GM13976 (cell line): ENCODE data around the gene ARHGEF16.

ENCODE experiments used
- DNase-seq: peaks from one replicate; pipeline ENCODE4 v3.0.0; 2012; ENCODE audit warnings: low spot score
- in situ Hi-C: fragments of 300-500 bp; cut with MboI; formaldehyde crosslinking; loops from one replicate; pipeline ENCODE4 v1.12.0; 2022; ENCODE audit warnings: low sequenced_read_pairs, mixed read lengths, inconsistent platforms; ENCODE audit not compliant: unreplicated experiment
- TF ChIP-seq, protein P1 (sequence below): IDR thresholded peaks from 2 replicates; pipeline ENCODE4 v1.5.1; 2012; ENCODE audit warnings: borderline replicate concordance, mild to moderate bottlenecking; ENCODE audit not compliant: insufficient read depth; ENCODE audit errors: extremely low read depth, missing control alignments, control extremely low read depth

Gene ARHGEF16

GRCh38 chr1:3415260-3416090, 39.0 kb upstream of the ARHGEF16 start:
- in situ Hi-C loops = no loop called here
- DNase-seq = no peak
- TF ChIP-seq, protein P1, sequence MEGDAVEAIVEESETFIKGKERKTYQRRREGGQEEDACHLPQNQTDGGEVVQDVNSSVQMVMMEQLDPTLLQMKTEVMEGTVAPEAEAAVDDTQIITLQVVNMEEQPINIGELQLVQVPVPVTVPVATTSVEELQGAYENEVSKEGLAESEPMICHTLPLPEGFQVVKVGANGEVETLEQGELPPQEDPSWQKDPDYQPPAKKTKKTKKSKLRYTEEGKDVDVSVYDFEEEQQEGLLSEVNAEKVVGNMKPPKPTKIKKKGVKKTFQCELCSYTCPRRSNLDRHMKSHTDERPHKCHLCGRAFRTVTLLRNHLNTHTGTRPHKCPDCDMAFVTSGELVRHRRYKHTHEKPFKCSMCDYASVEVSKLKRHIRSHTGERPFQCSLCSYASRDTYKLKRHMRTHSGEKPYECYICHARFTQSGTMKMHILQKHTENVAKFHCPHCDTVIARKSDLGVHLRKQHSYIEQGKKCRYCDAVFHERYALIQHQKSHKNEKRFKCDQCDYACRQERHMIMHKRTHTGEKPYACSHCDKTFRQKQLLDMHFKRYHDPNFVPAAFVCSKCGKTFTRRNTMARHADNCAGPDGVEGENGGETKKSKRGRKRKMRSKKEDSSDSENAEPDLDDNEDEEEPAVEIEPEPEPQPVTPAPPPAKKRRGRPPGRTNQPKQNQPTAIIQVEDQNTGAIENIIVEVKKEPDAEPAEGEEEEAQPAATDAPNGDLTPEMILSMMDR = no peak

DNA sequence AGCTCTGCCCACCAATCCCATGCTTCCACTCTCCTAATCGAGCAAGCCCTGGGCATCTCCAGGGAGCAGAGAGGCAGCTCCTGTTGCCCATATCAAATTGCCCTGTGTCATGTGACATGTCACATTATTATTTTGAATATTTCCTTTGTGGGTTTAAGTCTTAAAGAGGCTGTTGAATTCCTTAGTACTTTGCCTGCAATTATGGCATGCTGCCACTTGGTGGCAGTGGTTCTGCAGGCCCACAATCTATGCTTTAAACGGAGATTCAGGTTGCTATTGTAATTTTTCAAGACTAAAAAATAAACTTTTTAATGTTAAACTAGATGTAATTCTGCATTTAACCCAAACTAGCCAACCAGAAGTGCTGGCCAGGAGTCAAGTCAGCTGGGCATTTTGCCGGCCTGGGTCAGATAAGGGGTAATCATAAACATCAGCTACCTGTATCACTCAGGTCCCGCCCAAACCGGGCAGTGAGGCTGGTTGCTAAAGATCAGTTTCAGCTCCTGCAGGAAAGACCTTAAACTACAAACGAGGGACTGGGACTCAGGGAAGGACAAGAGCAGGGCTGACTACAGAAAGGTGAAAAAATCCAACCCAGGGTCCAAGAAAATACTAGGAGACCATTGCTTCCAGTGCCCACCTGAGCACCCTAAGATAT, 37.3 kb upstream of the ARHGEF16 start:
- TF ChIP-seq, protein P1 = no peak
- in situ Hi-C loops = no loop called here
- DNase-seq = no peak

- in situ Hi-C loops = no loop called here
- TF ChIP-seq, protein P1 = no peak
- DNase-seq = no peak
These were observed 36.5 kb upstream of the ARHGEF16 start for GRCh38 chr1:3417934-3418333.

DNA sequence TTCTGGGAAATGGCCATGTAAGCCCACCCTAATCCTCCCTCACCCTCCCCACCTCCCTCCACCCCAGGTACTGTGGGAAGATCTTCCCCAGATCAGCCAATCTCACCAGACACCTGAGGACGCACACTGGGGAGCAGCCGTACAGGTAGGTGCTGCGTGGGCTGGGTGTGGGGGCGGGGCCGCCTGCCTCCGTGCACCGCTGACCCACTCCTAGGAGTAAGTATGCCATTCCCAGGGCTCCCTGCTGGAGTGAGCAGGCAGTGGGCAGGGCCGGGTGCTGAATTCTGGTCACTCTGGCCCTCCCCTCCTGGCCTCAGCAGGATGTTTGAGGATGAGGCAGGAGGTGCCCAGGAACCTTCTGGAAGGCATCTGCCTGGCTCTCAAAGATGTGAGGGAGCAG, 35.9 kb upstream of the ARHGEF16 start:
- in situ Hi-C loops = no loop called here
- no peak for DNase-seq
- TF ChIP-seq, protein P1 = no peak

DNA sequence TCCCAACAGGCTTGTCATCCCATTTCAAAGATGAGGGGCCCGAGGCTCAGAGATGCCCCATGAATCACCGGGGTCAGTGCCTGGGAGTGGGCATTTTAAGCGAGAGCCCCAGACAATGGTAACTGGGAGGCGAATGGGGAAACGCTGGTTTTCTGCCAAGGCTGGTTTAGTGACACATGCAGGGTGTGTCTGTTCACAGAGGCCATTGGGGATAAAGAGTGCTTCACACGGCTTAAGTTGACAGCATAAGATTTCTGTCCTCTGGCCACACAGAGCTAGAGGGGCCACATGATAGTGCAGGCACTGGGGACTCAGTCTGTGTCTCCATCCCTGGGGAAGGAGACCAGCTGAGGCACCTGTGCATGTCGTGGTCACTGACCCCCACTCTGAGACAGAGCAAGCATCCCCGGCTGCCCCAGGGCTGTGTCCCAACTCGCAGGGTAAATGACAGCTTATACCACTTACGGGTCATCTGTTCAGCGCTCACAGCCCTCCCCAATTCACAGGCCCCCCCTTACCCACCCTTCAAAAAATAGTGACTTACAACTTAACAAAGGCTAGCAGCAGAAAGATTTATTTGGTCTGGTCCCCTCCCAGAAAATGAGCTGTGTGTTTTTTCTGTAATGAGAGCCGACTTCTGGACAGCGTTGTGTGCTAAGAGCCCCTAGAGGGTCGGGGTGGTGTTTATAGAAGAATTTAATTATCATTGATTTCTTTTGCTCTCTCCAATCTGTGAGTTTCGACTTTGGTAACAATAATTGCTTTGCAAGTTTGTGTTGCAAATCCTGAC, 34.9 kb upstream of the ARHGEF16 start:
- TF ChIP-seq, protein P1 = no peak
- no peak for DNase-seq
- in situ Hi-C loops = no loop called here

DNA sequence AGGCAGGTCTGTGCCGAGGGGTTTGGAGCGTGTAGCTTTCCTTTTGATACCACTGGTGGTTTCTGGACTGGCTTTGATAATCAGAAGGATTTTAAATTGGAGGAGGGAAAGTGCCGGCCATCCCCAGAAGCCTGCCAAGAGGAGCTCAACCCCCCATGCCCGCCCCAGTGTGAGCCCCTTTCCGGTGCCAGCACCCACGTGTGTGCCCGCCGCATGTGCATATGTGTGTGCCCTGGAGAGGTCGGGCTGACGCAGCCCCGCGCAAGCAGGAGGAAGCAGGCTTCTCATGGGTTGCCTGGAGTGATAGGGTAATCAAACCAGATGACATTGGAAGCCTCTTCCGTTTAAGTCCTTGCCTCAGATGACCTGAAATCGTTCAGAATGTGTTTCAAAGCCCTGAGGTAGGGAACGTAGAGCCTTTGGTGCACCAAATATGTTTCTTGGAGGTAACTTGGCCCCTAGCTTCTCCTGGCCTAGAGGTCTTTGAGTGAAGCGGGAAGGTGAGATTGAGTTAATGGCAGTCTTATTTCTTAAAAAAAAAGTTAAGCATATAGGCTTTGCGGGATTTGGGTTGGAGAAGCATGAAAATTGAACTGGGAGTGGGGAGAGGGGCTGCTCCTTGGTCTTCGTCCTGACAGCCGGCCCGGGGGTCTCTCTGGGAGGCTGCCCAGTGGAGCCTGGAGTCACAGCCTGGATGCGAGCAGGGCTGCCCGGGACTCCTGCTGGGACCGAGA, 34.1 kb upstream of the ARHGEF16 start:
- in situ Hi-C loops = no loop called here
- no peak for DNase-seq
- TF ChIP-seq, protein P1 = no peak
